Mucosa of descending colon (tissue), 3 donors: ENCODE measurements around the gene ARID1A. TPM values are rescaled to one million over a fixed set of nuclear protein-coding genes. Genes with fewer than 3 reads are reported as not detected.
"Not testable (repeated sequence)": the region's sequence is repeated elsewhere in the genome, so short reads cannot be mapped to it uniquely, and the experiment has no call there.

Experiments
- ATAC-seq: fragments of 200-7000 bp; cut with Tn5 transposase; one replicate; pipeline ENCODE4 v1.9.1; 2020; ENCODE audit warnings: mild to moderate bottlenecking, moderate library complexity
- DNase-seq, 3 donors: peaks; one replicate each; pipeline ENCODE4 v3.0.0-alpha.2; 2020
- H3K36me3 ChIP-seq: fragments of 200-600 bp; one replicate; pipeline ENCODE4 v1.8.0; 2021; ENCODE audit warnings: low read depth, mild to moderate bottlenecking
- H3K4me1 ChIP-seq: fragments of 200-600 bp; one replicate; pipeline ENCODE4 v1.8.0; 2021; ENCODE audit warnings: low read depth, mild to moderate bottlenecking
- H3K4me3 ChIP-seq: fragments of 200-600 bp; one replicate; pipeline ENCODE4 v1.8.0; 2021; ENCODE audit warnings: mild to moderate bottlenecking
- H3K9me3 ChIP-seq: fragments of 200-600 bp; one replicate; pipeline ENCODE4 v1.8.0; 2021; ENCODE audit warnings: mild to moderate bottlenecking
- CTCF ChIP-seq: fragments of 200-600 bp; IDR thresholded peaks from one replicate; pipeline ENCODE4 v1.8.0; 2022; ENCODE audit warnings: antibody characterized with exemption, mild to moderate bottlenecking
- intact Hi-C, 2 donors: fragments of 100-400 bp; cut with DNase I in 1 of 2; cut with micrococcal nuclease in 1 of 2; formaldehyde crosslinking; loops; one replicate each; pipeline versions ENCODE4 v1.11.0 to v1.11.1; 2022; cut with DNase I, micrococcal nuclease
- total RNA-seq, 3 donors: library from RNA; stranded (reverse); fragmentation: NEBNext Ultra II Directional in 2 of 3; extraction: Animal tissue kit (Norgen Biotek cat#: 25700) in 2 of 3; gene quantifications; one replicate each; pipeline versions ENCODE4 v1.2.1 to v1.2.4, GENCODE V29; 2021 to 2023
- donor health status: DM: no; HTN: no; CAD: no; lungs with moderate emphysema.
- donor health status: DM: no; HTN: no; CAD: no.
- donor health status: DM: no; HTN: yes; CAD: no.

The ARID1A gene
- total RNA-seq, 3 donors from 2014 or later = 59.9 to 81.2 (median 65.4) TPM

DNA sequence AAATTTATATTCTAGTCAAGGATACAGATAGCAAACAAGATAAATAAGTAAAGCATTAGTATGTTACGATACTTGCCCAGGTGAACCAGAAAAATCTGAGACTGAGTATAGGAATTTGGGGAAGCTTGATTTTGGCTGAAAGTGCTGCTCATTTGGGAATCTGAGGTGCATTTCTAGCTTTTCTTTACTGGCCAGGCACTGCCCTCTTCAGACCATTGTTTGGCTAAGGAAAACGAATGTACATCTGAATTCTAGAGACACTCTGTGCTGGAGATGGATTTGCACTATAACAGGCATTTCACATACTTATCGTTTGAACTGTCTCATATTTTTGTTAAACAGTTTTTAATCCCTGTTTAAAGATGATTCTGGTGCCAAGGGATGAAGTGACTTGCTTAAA, 23.4 kb downstream of the ARID1A start:
- Histone ChIP-seq H3K4me1 (peaks cover 73% of the 10 kb centered on the region), H3K36me3 (no peaks in the 10 kb centered on the region), H3K4me3 (no peak overlapping the region), H3K9me3 (no peaks in the 10 kb centered on the region)
- intact Hi-C loops = no loop called here
- DNase-seq (no peak), ATAC-seq (no peak)
- TF ChIP-seq CTCF = no peak

GRCh38 chr1:26721669-26722355, 26.0 kb downstream of the ARID1A start:
- no peak for DNase-seq
- no peak for ATAC-seq
- no peaks in the 10 kb centered on the region for H3K36me3 ChIP-seq
- no peaks in the 10 kb centered on the region for H3K9me3 ChIP-seq
- intact Hi-C loops = no loop called here
- peaks cover 70% of the 10 kb centered on the region for H3K4me1 ChIP-seq
- no peak overlapping the region for H3K4me3 ChIP-seq
- no peak for TF ChIP-seq CTCF

DNA sequence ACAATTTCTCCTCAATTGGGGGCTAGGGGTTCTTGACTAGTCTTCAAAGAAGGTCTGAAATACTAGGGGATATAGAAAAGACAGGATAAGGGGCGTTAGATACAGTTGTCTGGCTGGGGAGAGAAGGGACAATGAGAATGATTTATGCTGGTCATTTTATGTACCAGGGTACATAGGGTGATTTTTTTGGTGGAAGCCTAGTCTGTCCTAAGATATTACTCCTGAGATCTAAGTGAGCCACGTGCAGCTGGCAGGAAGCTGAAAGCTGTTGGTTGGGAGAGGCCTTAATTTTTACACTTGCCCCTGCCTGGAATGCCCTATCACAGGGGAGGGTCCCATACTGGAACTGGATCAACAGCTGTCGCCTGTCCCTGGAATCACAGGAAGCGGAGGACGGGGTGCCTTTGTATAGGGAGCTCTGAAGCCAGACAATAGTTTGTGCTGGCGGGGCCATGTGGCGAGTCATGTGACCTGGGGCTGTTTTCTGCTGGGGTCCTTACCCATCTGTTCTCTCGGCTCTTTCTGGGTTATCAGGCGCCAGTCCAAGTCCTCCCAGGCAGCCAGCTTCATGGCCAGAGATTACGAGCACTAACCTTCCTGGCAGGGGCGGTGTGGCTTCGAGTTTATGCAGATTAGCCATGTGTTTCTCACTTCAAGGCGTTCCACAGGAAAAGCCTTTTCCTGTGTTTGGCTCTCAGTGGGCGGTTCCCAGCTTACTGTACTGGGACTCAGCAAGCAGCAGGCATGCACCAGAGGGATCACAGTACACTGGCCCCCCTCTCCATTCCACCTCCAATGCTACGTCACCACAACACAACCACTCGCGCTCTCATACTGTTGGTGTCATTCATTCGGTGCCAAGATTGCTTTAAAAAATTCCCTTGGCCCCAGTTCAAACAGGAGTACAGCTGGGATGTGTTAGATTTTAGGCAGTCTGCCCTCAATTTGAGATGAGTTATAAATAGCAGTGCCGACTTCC, 27.5 kb downstream of the ARID1A start:
- Histone ChIP-seq H3K36me3 (no peaks in the 10 kb centered on the region), H3K4me1 (peaks cover 63% of the 10 kb centered on the region), H3K4me3 (no peak overlapping the region), H3K9me3 (no peaks in the 10 kb centered on the region)
- ATAC-seq (peak; percentile 94), DNase-seq (peak; percentile 80 to 85 (median 80))
- intact Hi-C loops = no loop called here
- TF ChIP-seq CTCF = no peak

- H3K4me1 ChIP-seq = peaks cover 57% of the 10 kb centered on the region
- no peak overlapping the region for H3K4me3 ChIP-seq
- intact Hi-C loops = no loop called here
- TF ChIP-seq CTCF = no peak
- ATAC-seq (no peak), DNase-seq (no peak)
- no peaks in the 10 kb centered on the region for H3K36me3 ChIP-seq
- no peaks in the 10 kb centered on the region for H3K9me3 ChIP-seq
Observed at GRCh38 chr1:26724118-26724517, 28.3 kb downstream of the ARID1A start.

GRCh38 chr1:26724926-26725325, 29.1 kb downstream of the ARID1A start:
- DNase-seq (no peak), ATAC-seq (no peak)
- Histone ChIP-seq H3K4me1 (peaks cover 56% of the 10 kb centered on the region), H3K36me3 (no peaks in the 10 kb centered on the region), H3K4me3 (no peak overlapping the region), H3K9me3 (no peaks in the 10 kb centered on the region)
- intact Hi-C loops = no loop called here
- no peak for TF ChIP-seq CTCF

GRCh38 chr1:26725904-26726303, 30.1 kb downstream of the ARID1A start:
- intact Hi-C loops, DNase-seq, H3K9me3 ChIP-seq, H3K36me3 ChIP-seq, ATAC-seq, H3K4me3 ChIP-seq: not testable (repeated sequence)
- H3K4me1 ChIP-seq = peaks cover 46% of the 10 kb centered on the region
